ENCODE data around the gene NIPBL.

DNA sequence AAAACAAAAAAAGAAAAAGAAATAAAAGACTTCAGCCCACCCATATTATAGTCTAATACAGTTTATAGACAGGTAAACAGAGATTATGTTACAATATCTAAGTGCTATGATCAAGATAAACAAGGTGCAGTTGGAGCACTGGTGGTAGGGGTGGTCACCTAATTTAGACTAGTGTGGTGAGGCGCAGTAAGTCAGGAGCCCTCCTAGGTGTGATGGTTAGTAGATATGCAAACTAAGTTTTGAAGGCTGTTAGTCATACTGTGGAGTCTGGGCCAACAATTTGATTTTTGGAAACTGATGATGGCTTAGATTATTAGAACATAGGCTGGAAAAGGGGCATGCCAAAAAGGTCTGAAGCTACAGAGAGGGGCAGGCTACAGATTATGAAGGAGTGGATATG is 14.7 kb downstream of the NIPBL start:
- no peak for TF ChIP-seq EZH2 (IDR thresholded peaks at IDR 0.05; ENCODE audit: low read length, missing control alignments)
- TF ChIP-seq, protein P1, sequence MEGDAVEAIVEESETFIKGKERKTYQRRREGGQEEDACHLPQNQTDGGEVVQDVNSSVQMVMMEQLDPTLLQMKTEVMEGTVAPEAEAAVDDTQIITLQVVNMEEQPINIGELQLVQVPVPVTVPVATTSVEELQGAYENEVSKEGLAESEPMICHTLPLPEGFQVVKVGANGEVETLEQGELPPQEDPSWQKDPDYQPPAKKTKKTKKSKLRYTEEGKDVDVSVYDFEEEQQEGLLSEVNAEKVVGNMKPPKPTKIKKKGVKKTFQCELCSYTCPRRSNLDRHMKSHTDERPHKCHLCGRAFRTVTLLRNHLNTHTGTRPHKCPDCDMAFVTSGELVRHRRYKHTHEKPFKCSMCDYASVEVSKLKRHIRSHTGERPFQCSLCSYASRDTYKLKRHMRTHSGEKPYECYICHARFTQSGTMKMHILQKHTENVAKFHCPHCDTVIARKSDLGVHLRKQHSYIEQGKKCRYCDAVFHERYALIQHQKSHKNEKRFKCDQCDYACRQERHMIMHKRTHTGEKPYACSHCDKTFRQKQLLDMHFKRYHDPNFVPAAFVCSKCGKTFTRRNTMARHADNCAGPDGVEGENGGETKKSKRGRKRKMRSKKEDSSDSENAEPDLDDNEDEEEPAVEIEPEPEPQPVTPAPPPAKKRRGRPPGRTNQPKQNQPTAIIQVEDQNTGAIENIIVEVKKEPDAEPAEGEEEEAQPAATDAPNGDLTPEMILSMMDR (conservative IDR thresholded peaks at IDR 0.05 in 1 of 2, IDR thresholded peaks at IDR 0.05 in 1 of 2; ENCODE audit: low read depth in 1 of 2, low read length in 2 of 2), result no peak
